GM19438 (cell line): ENCODE results near the gene C1QTNF1.

ENCODE experiments used
- ATAC-seq: cut with Tn5 transposase; IDR thresholded peaks from one replicate; pipeline ENCODE4 v1.9.1; 2021; ENCODE audit warnings: low read depth; ENCODE audit not compliant: unreplicated experiment

Gene C1QTNF1

DNA sequence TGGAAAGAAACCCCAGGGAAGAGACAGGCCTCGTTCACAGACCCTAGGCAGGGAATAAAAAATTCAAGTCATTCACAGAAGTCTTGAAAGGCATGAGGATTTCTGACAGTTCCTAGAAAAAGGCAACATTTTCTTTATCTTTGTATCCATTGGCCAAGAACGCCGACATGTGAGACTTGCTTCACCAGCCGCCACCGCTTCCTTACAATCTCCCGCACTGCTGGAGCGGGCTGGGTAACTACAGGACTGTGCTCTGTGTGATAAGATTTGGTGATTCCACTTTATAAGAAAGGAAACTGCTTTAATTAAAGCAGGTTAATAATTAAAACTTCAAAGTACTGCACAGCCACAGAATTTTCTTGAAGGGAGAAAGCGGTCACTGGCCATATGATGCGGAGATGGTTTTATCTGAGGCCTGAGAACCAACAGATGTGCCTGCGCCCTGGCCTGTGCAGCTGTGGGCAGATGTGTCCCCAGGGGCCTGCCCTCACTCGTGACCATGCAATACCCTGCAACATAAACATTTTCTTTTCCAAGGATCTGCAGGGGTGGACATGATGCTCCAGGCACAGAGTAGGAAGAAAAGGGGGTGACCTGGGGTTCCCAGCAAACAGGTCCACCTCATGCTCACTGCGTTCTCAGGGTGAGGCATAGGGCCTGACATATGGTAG lies 31.3 kb upstream of the C1QTNF1 start:
- no peak for ATAC-seq

DNA sequence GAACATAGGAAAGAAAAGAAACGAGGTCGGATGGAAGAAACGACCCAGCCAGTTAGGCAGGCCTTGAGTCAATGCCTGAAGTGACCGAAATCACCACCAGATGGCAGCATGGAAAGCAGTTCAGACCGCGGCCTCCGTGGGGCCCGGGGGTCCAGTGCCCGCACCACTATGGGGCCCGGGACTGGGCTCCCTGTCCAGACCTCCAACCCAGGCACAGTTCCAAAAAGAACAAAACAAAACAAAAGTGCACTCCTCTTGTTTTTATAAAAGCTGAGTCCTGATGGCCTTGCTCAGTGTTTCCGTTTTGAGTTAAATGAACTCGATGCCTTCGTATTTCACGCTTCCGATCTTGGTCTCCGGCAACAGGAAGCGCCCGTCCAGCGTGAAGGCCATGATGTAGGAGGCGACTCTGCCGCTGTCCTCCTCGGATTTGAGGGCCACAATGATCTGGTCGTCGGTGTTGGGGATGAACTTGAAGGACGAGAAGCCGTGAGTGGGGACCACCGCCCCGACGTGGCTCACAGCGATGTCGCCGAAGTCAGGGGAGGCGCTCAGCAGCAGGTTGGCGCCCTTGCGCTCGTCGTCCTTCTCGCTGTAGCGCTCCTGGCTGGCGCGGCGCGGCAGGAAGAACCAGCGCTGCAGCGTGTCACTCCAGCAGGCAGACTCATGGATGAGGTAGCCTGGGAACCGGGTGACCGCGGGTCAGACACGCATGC lies 30.6 kb upstream of the C1QTNF1 start:
- no peak for ATAC-seq

DNA sequence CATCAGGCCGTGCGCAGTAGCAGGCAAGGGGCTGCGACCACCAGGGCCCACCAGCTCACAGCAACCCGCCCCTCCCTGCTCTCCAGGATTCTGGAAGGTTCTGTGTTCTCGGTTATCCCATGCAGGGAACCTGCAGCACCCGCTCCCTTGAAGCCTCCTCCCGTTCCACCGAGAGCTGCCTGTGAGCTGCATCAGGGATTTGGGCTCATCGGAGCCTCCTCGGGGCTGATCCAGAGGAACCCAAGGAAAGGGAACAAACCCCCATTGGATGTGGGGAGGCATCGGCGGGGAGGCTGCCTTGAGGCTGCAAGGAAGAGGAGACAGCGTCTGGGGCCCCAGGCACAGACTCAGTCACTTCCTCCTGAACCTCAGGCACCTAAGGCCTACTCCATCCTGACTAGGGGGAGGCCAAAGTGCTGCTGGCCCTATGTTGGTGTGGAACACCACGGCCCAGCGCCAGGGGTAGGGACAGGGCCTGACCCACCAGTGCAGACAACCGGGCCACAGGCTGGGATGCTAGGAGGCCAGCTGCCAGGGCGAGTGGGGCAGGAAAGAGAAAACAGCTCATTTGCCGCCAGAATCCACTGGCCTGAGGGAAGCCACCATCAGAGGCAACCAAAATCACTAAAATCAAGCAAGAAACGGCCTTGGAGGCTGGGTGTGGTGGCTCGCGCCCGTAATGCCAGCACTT lies 29.8 kb upstream of the C1QTNF1 start:
- no peak for ATAC-seq

DNA sequence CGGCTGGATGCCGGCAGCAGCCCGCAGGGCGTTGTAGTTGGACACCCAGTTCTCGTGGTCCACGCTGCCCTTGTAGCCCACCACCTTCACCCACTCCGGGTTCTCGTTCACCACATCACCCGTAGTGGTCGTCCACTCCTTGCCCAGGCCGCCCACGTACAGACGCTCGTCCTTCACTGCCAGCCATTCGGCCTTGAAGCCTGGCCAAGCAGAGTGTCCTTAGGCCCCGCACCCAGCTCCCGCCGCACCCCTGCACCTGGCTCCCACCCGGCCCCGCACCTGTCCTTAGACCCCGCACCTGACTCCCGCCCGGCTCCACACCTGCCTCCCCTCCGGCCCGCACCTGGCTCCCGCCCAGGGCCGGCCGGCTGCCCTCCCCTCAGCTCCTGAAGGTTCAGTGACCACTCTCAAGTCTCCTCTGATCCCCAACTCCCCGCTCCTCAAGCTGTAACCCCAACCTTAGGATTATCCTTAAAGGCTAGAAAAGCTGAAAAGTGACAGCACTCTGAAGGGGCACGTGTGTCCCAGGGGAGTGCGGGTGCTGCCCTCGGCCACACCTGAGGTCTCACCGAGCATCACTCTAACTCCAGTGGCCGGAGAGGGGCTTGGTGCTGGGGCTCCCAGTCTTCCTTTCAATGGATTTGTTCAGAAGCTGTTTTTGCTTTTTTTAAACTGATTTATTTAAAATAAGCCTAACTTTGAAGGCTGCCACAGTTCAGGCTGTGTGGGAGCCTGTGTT lies 28.8 kb upstream of the C1QTNF1 start:
- ATAC-seq: no peak

DNA sequence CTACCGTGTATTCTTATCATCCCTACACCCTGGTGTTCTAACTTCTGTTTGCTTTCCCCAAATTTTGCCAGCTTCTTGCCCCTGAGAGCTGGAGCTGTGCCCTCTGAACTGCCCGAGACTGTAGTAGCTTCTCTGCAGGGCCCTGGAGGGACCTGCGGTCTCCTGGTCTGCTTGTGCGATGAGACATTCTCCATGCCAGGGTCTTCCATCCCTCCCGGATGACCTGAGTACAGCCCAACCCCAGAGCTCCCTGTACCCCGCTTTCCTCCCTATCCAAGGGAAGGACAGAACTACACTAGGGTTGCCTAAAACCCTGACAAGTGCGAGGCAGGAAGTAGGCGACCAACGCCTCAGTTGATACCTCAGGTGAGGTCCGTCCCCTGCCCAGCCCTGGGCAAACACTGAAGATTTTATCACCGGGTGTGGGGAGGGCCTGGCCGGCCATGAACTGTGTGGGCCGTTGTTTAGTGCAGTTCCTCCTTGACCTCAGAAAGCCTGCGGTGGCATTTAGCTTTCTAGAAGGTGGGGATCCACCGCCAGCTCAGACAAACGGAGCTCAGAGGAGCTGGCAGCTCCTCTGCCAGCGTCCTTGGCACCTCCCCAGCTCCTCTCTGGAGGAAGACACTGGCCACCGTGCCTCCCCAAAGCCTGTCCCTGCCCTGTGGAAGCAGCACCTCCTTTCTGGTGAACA lies 28.1 kb upstream of the C1QTNF1 start:
- ATAC-seq: no peak

DNA sequence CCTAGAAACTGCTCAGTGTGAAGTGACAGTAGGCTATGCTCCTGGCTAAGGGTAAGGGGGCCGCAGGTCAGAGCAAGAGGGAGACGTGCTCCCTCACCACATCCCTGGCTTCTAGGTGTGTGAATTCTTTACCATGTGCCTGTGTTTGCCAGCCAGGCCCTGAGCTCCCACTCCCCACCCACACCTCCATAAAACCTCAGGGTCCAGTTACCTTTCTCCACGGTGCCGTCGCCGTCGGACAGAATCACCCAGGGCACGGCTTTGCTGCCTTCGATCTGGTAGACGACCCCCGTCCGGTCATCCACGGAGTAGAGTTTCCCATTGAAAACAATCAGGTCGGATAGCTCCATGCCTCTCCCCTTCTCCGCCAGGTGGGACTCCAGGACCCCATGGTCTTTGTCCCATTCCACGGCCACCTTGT lies 27.2 kb upstream of the C1QTNF1 start:
- no peak for ATAC-seq

DNA sequence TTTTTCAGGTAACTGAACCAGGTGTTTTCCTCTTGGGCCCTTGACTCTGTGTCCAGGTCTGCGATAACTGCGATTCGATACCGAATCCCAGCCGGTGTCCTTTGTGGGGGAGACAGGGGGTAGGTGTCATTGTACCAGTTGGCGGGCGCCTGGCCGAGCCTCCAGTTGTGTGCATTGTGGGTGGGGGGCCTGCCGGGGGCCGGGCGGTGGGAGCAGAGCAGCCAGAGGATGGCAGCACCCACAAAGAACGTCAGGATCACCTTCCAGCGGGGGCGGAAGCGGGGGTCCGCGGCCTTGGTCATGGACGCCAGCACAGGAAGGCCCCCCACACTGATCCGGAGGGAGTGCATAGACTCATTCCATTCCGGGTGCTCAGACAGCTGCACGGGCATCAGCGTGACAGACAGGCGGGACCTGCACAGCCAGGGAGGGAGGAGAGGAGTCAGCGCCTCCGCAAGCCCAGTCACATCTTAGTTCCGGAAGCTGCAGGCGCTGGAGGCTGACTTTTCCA lies 26.7 kb upstream of the C1QTNF1 start:
- no peak for ATAC-seq

DNA sequence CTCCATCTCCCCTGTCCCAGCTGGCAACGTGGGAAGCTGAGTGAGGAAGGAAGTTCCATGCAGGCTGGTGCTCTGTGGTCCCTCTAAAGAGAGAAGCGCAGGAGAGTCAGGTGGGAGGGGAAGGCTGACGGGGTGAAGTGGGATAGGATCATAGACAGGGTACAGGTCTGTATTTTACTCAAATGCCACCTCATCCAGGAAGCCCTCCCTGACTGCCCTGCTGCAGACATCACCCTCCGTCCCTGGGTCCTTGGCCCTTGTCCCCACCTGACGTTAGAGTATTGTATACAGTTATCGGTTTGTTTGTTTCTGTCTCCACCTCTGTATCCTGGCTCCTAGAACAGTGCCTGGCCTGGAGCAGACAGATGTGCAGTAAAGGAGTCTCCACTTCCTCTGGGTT lies 26.1 kb upstream of the C1QTNF1 start:
- ATAC-seq: no peak

DNA sequence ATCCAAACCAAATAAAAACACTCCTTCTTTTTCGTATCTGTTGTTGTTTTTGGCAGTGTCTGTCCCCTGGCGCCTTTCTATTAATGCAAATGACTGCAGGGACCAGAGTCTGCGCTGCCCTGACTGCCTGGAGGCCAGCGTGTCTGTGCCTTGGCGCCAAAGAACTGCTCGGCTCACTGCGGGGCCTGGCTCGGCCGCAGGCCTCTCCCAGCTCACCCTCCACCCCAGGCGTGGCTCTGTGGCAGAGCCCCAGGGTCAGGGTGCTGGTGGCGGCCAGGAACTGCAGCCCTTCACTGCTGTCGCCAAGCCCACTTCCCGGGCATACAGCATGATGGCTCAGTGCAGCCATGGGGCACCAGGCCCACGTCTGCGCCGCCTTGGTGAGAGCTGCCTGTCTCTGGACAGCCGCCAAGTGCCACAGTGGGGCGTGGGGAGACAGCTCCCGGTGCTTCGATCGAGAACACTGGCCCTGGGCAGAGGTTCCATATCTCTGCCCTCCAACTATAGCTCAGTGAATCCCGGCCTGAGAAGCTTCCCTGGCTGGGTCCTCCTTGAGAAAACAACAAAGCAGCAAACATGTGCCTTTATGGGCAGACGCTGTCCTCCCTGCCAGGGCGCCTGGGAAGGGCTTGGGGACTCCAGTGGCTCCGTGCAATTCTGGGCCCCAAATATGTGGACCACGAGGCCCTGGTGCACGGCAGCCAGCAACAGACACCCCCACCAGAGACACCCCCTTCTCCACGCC lies 25.5 kb upstream of the C1QTNF1 start:
- no peak for ATAC-seq

DNA sequence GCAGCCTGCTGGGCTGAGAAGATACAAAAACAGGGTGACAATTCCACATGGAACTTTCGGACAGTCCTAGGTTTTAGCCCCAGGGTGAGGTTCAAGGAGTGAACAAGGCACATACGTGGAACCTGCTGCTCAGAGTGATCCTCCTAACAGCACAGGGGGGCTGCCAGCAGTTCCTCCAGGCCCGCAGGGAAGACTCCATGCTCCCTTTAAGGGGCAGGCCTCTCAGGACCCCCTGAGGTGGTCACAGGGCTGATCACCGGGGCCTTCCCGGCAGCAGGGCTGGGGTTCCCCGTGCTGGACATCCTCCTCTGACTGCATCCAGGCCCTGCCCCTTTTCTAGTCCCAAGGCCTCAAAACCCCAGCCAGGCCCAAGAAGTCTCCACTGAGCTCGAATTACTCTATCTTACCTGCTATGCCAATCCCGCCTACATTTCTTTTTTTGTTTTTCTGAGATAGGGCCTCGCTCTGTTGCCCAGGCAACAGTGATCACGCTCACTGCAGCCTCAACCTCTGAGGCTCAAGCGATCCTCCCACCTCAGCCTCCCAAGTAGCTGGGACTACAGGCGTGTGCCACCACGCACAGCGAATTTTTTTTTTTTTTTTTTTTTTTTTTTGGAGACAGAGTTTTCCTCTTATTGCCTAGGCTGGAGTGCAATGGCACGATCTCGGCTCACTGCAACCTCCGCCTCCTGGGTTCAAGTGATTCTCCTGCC lies 24.8 kb upstream of the C1QTNF1 start:
- no peak for ATAC-seq

DNA sequence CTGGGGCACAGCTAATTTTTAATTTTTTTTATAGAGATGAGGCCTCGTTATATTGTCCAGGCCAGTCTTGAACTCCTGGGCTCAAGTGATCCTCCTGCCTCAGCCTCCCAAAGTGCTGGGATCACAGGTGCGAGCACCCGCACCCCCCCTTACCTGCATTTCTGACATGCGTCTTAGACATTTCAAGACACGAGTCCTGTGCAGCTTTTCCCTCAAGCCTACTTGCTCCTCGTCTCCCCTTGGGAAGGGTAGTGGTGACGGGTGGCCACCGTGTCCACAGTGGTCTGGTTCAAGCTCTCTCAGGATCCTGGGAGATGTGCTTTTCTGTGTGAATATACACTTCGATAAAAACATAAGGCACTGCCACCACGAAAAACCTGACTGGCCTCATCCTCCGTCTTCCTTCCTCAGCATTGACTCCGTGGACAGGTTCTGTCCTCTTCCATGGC lies 24.0 kb upstream of the C1QTNF1 start:
- ATAC-seq: no peak

DNA sequence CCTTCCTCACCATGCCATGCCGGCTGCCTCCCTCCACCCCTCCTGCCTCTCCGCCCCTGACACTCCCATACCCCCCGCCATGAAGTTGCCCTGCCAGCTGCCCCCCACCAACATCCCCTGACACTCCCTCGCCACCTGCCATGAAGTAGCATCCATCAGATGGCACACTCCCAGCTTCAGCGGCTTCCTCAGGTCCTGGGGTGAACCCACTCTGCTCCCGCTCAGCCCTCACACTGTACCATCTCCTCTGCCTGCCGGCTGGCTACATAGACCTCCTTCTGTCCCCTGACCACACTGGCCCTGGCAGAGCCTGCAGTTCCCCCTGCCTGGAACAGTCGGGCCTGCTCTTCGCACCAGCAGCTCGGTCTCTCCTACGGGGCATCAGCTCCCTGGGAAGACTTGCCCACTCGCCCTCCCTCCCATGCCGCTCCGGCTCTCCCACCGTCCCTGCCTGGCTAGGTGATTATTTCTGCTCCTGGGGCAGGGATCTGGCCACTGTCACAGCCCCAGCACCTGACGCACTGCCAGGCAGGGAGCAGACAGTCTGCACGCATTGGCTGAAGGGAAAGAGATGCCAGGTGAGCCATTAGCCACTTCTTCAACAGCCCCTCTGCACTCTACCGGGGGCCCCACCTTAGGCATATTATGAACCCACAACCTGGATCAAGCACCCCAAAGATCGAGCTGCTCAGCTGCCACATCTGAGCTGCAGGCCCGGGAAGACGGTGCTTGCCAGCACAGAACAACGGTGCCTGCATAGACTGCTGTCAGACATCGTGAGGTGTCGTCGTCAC lies 23.4 kb upstream of the C1QTNF1 start:
- no peak for ATAC-seq

DNA sequence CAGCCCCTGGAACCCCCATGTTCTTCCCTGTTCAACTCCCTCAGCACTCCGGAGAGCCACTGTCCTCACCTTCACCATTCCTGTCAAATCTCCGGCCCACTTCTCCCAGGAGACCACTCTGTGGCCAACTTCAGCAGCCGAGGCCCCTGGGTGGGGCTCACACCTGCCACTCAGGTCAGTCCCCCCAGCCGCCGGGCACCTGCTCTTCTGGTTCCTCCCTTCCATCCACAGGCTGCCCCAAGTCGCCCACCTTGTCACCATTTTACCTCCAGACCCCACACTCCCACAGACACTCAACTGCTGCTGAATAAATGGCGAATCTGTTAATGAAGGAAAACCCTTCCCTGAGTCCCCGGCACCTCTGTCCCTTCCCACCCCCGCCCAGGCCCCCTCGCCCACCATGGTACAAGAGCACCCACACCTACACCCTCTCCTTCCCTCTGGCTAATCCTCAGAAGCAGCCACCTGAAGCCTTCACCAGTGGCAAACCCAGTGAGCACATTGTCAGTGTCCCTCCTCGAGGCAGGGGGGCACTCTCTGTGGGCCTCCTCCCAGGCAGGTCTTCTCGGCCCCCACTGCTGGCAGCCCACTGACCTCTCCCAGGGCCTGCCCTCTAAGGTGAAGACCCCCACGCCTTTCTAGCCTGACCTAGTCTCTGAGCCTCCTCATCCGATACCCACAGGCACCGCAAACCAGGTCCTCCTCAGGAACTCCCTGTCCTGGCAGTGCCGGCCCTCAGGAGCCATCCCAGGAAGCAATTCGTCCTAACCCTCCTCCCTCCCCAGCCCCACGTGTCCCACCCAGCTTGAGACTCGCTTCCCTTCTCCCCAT lies 22.6 kb upstream of the C1QTNF1 start:
- no peak for ATAC-seq

DNA sequence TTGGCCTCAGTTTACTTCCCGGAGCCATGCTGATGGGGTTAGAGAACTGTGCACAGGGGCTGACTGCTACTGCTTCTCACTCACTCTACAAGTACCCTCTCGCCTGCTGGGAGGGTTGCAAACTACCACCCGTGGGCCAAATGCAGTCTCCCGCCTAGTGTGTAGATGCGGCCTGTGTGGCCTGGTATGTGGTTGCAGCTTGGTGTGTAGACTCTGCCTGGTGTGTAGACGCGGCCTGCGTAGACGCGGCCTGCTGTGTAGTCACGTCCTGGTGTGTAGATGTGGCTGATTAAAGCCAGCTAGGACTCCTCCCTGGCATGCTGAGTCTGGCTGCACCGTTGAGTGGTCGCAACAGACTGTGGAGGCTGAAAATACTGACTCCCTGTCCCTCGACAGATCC lies 21.7 kb upstream of the C1QTNF1 start:
- no peak for ATAC-seq

DNA sequence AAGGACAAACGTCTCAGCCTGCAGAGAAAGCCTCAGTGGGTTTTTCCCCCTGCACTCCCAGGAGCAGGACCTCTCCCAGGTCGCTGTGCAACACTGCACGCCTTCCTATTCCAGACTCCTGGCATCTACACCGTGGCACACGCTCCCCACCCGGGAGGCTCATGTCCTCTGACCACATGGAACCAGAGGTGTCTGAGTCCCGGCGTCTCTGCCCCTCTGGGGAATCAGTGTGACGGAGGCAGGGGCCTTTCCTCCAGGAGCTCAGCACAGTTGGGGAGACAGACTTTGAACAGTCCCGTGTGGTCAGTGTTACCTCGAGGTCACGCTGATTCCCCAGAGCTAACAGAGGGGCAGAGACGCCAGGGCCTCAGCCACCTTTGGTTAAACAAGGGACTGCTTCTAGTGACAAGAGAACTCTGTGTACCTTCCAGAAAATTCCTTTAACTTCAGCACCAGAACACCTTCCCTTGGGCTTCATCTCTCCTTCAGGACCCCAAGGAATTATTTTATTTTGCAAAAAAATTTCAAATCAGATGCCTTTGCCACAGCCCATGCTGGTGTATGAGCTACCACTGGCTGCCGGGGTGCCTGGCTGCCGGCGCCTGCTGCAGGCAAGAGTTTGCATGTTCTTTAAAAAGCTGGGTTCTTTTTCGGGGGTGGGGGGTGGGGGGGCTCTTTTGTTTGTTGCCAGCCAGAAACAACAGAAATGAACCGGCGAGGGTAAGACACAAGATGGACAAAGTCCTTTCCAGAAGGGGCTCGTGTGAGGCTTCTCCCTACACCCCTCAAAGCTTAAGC lies 21.0 kb upstream of the C1QTNF1 start:
- ATAC-seq: no peak

DNA sequence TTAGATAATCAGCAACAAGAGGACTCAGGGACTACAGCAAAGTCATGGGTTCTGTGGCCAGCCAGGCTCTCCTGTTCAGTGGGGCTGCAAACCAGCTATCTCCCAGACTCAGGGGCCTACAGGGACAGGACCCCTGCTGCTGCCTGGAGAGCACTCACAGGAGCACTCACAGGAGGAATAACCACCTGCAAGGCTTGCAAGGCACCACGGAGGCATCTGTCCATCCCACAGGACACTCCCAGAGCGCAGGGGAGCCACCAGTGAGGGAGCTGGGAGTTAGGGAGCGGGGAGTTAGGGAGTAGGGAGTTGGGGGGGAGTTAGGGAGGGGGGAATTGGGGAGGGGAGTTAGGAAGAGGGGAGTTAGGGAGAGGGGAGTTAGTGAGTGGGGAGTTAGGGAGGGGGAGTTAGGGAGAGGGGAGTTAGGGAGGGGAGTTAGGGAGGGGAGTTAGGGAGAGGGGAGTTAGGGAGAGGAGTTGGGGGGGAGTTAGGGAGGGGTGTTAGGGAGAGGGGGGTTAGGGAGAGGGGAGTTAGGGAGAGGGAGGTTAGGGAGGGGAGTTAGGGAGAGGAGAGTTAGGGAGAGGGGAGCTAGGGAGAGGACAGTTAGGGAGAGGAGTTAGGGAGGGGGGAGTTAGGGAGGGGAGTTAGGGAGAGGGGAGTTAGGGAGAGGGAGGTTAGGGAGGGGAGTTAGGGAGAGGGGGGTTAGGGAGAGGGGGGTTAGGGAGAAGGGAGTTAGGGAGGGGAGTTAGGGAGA lies 20.1 kb upstream of the C1QTNF1 start:
- ATAC-seq: no peak
